Prostate gland (tissue), 2 donors: ENCODE results near the gene CNTNAP2. TPM values are rescaled to one million over a fixed set of nuclear protein-coding genes. Genes with fewer than 3 reads are reported as not detected.

Experiments
- DNase-seq: peaks from one replicate; pipeline ENCODE4 v3.0.0-alpha.2; 2019; ENCODE audit warnings: low spot score
- H3K27ac ChIP-seq, 2 donors: fragments of 200-600 bp; sonication (generic); 2 replicates each; pipeline ENCODE4 v1.5.1; 2017 to 2019
- H3K27me3 ChIP-seq: fragments of 200-600 bp; sonication (generic); replicated peaks from 2 replicates; pipeline ENCODE4 v1.5.1; 2019; ENCODE audit not compliant: insufficient read depth
- H3K36me3 ChIP-seq, 2 donors: fragments of 200-600 bp; sonication (generic); 1 replicate in 1 of 2; 2 replicates in 1 of 2; pipeline versions ENCODE4 v1.5.1 to v1.8.1; 2017 to 2019
- H3K4me1 ChIP-seq: fragments of 200-600 bp; sonication (generic); replicated peaks from 2 replicates; pipeline ENCODE4 v1.5.1; 2019
- H3K4me3 ChIP-seq, 2 donors: fragments of 200-600 bp; sonication (generic); 2 replicates each; pipeline ENCODE4 v1.5.1; 2017 to 2019
- H3K9me3 ChIP-seq: fragments of 200-600 bp; sonication (generic); 2 replicates; pipeline ENCODE4 v1.5.1; 2017
- POLR2A ChIP-seq: fragments of 450-650 bp; IDR thresholded peaks from one replicate; pipeline ENCODE4 v1.6.1; 2016; ENCODE audit warnings: antibody characterized with exemption, mild to moderate bottlenecking
- POLR2AphosphoS5 ChIP-seq: sonication (generic); formaldehyde crosslinking; IDR thresholded peaks from one replicate; pipeline ENCODE4 v1.6.1; 2017; ENCODE audit warnings: antibody characterized with exemption
- WGBS: methylation state at CpG from one replicate; pipeline ENCODE4 v1.1.5; 2018; 5-methylcytosine and 5-hydroxymethylcytosine counted together
- intact Hi-C: fragments of 100-400 bp; cut with DNase I; formaldehyde crosslinking; loops from one replicate; pipeline ENCODE4 v1.14.2; 2022
- total RNA-seq, 2 donors: library from RNA; depleted of rRNA; stranded (reverse); fragments of >200 nt; gene quantifications; one replicate each; pipeline ENCODE4 v1.1.0, GENCODE V29; 2016
- TF ChIP-seq, protein P1 (sequence below), 4 experiments: fragments of 200-600 bp in 2 of 4; fragments of 450-650 bp in 2 of 4; sonication (generic) in 2 of 4; IDR thresholded peaks; 1 replicate in 3 of 4; 2 replicates in 1 of 4; pipeline ENCODE4 v1.5.1; 2016 to 2019; ENCODE audit warnings: antibody characterized with exemption in 4 of 4, mild to moderate bottlenecking in 2 of 4, moderate library complexity in 2 of 4

Gene CNTNAP2
- total RNA-seq, 2 donors from 2014 or later = 10.6 to 43.7 TPM

DNA sequence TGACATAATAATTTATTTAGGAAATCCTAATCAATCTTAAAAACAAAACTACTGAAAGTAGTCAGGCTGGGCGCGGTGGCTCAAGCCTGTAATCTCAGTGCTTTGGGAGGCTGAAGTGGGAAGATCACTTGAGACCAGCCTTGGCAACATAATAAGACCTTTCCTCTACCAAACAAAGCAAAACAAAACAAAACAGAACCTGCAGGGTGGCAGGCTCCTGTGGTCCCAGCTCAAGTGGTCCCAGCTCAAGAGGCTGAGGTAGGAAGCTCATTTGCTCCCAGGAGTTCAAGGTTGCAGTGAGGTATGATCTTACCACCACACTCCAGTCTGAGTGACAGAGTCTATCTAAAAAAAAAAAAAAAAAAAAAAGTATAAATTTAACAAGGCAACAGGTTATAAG lies 748.0 kb downstream of the CNTNAP2 start:
- H3K27ac ChIP-seq = no peak overlapping the region
- intact Hi-C loops = no loop called here
- 91% methylated on average over 2 of the region's 2 CpGs for WGBS
- no peaks in the 10 kb centered on the region for H3K4me1 ChIP-seq
- TF ChIP-seq, protein P1, sequence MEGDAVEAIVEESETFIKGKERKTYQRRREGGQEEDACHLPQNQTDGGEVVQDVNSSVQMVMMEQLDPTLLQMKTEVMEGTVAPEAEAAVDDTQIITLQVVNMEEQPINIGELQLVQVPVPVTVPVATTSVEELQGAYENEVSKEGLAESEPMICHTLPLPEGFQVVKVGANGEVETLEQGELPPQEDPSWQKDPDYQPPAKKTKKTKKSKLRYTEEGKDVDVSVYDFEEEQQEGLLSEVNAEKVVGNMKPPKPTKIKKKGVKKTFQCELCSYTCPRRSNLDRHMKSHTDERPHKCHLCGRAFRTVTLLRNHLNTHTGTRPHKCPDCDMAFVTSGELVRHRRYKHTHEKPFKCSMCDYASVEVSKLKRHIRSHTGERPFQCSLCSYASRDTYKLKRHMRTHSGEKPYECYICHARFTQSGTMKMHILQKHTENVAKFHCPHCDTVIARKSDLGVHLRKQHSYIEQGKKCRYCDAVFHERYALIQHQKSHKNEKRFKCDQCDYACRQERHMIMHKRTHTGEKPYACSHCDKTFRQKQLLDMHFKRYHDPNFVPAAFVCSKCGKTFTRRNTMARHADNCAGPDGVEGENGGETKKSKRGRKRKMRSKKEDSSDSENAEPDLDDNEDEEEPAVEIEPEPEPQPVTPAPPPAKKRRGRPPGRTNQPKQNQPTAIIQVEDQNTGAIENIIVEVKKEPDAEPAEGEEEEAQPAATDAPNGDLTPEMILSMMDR (IDR thresholded peaks at IDR 0.05) = no peak
- TF ChIP-seq POLR2A = no peak
- no peak for TF ChIP-seq POLR2AphosphoS5
- H3K4me3 ChIP-seq = no peak overlapping the region
- no peaks in the 10 kb centered on the region for H3K27me3 ChIP-seq
- no peaks in the 10 kb centered on the region for H3K9me3 ChIP-seq
- no peaks in the 10 kb centered on the region for H3K36me3 ChIP-seq
- no peak for DNase-seq

DNA sequence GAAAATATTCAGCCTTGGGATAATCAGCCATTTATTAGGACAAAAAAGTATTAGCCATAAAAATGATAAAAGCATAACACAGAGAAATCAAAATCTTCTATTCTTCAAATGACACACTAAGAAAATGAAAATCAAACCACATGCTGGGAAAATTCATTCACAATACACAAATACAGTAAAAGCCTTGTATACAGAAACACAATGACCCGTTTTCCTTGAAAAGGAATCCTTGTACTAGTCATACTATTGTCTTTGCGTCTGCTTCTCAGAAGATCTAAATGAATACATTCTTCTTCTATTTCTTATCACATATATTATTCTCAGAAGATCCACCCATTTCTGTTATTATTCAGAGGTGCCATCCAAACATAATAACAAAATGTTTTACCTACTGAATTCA lies 749.1 kb downstream of the CNTNAP2 start:
- Histone ChIP-seq H3K36me3 (no peaks in the 10 kb centered on the region), H3K27me3 (no peaks in the 10 kb centered on the region), H3K9me3 (no peaks in the 10 kb centered on the region), H3K27ac (no peak overlapping the region), H3K4me3 (no peak overlapping the region), H3K4me1 (no peaks in the 10 kb centered on the region)
- no peak for TF ChIP-seq POLR2AphosphoS5
- TF ChIP-seq POLR2A = no peak
- TF ChIP-seq, protein P1 (IDR thresholded peaks at IDR 0.05) = no peak
- intact Hi-C loops = no loop called here
- 76% methylated on average over 2 of the region's 2 CpGs for WGBS
- DNase-seq = no peak

DNA sequence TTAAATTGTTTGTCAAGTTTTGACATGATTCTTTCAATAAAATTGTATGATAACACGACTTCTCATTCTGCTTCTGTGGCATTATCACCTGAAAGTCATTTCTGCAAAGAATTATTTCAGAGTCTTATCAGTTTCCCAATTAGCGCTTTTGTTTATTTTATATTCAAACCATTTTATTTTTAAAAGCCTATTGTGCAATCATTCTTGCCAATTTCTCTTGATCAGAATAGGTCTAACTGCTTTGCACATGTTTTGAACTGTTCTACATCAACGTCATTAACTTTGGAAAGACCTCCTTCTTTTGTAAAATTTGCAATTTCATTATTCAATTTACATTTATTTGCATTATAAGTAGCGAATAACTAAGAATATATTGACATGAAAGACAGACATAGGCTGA lies 758.1 kb downstream of the CNTNAP2 start:
- H3K9me3 ChIP-seq = no peaks in the 10 kb centered on the region
- no peak for TF ChIP-seq POLR2AphosphoS5
- TF ChIP-seq, protein P1 (IDR thresholded peaks at IDR 0.05) = no peak
- no peak for TF ChIP-seq POLR2A
- DNase-seq = no peak
- 86% methylated on average over 4 of the region's 4 CpGs for WGBS
- no peaks in the 10 kb centered on the region for H3K27me3 ChIP-seq
- no peak overlapping the region for H3K4me3 ChIP-seq
- no peak overlapping the region for H3K27ac ChIP-seq
- intact Hi-C loops = no loop called here
- no peaks in the 10 kb centered on the region for H3K4me1 ChIP-seq
- H3K36me3 ChIP-seq = no peaks in the 10 kb centered on the region

DNA sequence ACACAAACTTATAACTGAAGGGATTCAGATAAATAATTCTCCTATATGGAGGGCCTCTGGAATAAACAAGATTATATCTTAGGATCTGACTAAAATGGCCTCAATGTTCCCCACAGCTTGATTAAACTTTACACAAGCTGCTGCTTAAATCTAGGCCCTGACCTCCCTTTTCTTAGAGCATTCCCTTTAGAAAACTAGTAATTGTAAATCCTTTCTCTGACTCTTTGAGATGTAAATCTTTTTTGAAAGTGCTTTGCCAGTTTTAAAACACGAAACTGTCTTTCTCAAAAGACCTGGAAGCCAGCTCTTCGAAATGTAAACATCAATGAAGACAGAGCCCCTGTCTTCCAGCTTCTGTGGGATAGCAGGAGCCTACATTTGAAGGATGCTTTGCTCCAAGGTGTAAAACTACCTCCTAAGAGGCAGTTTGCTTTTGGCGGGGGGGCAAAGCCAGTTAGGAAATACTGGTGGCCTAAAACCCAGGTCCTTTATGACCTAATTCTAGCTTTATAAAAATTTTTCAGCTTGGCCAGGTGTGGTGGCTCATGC lies 758.7 kb downstream of the CNTNAP2 start:
- H3K36me3 ChIP-seq = no peaks in the 10 kb centered on the region
- no peak overlapping the region for H3K27ac ChIP-seq
- DNase-seq = no peak
- no peaks in the 10 kb centered on the region for H3K9me3 ChIP-seq
- intact Hi-C loops = no loop called here
- H3K4me3 ChIP-seq = no peak overlapping the region
- H3K4me1 ChIP-seq = no peaks in the 10 kb centered on the region
- WGBS = 34% methylated on average over 3 of the region's 3 CpGs
- TF ChIP-seq POLR2AphosphoS5 = no peak
- TF ChIP-seq, protein P1 (IDR thresholded peaks at IDR 0.05) = no peak
- TF ChIP-seq POLR2A = no peak
- no peaks in the 10 kb centered on the region for H3K27me3 ChIP-seq

- WGBS = 23% methylated on average over 2 of the region's 2 CpGs
- TF ChIP-seq, protein P1 (IDR thresholded peaks at IDR 0.05) = no peak
- TF ChIP-seq POLR2A (no peak), POLR2AphosphoS5 (no peak)
- H3K4me3 ChIP-seq = no peak overlapping the region
These were observed 759.4 kb downstream of the CNTNAP2 start for GRCh38 chr7:146875981-146876380.

More at GRCh38 chr7:146875981-146876380, 759.4 kb downstream of the CNTNAP2 start:
- Histone ChIP-seq H3K27me3 (no peaks in the 10 kb centered on the region), H3K36me3 (no peaks in the 10 kb centered on the region), H3K27ac (no peak overlapping the region), H3K9me3 (no peaks in the 10 kb centered on the region), H3K4me1 (no peaks in the 10 kb centered on the region)
- intact Hi-C loops = no loop called here
- no peak for DNase-seq
